ENCODE data around the gene HINT3. TPM values are rescaled to one million over a fixed set of nuclear protein-coding genes. Genes with fewer than 3 reads are reported as not detected.

Gene HINT3
- total and polyA plus RNA-seq, 2 of the 13 experiments (the other 11 are each of a cell fraction or from before 2014, with no cell fraction given): 3.1 to 22.8 TPM

GRCh38 chr6:125918681-125919566 is 37.6 kb upstream of the HINT3 start (continued):
- TF ChIP-seq, protein P1, sequence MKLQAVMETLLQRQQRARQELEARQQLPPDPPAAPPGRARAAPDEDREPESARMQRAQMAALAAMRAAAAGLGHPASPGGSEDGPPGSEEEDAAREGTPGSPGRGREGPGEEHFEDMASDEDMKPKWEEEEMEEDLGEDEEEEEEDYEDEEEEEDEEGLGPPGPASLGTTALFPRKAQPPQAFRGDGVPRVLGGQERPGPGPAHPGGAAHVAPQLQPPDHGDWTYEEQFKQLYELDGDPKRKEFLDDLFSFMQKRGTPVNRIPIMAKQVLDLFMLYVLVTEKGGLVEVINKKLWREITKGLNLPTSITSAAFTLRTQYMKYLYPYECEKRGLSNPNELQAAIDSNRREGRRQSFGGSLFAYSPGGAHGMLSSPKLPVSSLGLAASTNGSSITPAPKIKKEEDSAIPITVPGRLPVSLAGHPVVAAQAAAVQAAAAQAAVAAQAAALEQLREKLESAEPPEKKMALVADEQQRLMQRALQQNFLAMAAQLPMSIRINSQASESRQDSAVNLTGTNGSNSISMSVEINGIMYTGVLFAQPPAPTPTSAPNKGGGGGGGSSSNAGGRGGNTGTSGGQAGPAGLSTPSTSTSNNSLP (IDR thresholded peaks at IDR 0.05; ENCODE audit: low read depth, low read length): peak; percentile 27; the same call in 1 of the 2 replicates
- TF ChIP-seq, protein P2, sequence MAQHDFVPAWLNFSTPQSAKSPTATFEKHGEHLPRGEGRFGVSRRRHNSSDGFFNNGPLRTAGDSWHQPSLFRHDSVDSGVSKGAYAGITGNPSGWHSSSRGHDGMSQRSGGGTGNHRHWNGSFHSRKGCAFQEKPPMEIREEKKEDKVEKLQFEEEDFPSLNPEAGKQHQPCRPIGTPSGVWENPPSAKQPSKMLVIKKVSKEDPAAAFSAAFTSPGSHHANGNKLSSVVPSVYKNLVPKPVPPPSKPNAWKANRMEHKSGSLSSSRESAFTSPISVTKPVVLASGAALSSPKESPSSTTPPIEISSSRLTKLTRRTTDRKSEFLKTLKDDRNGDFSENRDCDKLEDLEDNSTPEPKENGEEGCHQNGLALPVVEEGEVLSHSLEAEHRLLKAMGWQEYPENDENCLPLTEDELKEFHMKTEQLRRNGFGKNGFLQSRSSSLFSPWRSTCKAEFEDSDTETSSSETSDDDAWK (CRISPR knock-in tag; IDR thresholded peaks at IDR 0.05): no peak
- no peak for TF ChIP-seq CBX5 (CRISPR knock-in tag; IDR thresholded peaks at IDR 0.05; ENCODE audit: borderline replicate concordance)
- TF ChIP-seq FLYWCH1 (CRISPR knock-in tag; IDR thresholded peaks at IDR 0.05): no peak
- TF ChIP-seq ATF7-NPFF (CRISPR knock-in tag; IDR thresholded peaks at IDR 0.05; ENCODE audit: low read depth): peak; percentile 57; the same call in 1 of the 2 replicates
- no peak for TF ChIP-seq ZNF430 (CRISPR knock-in tag; IDR thresholded peaks at IDR 0.05)
- peak; percentile 27; the same call in 1 of the 2 replicates for TF ChIP-seq MIER2 (CRISPR knock-in tag; IDR thresholded peaks at IDR 0.05)
- TF ChIP-seq ESRRA (CRISPR knock-in tag; IDR thresholded peaks at IDR 0.05; ENCODE audit: low read depth): 0 out of 2 replicates have a peak, but pooled peaks have one; percentile 37
- 0 out of 2 replicates have a peak, but pooled peaks have one; percentile 12 for TF ChIP-seq ZNF740 (CRISPR knock-in tag; IDR thresholded peaks at IDR 0.05)
- TF ChIP-seq, protein P3, sequence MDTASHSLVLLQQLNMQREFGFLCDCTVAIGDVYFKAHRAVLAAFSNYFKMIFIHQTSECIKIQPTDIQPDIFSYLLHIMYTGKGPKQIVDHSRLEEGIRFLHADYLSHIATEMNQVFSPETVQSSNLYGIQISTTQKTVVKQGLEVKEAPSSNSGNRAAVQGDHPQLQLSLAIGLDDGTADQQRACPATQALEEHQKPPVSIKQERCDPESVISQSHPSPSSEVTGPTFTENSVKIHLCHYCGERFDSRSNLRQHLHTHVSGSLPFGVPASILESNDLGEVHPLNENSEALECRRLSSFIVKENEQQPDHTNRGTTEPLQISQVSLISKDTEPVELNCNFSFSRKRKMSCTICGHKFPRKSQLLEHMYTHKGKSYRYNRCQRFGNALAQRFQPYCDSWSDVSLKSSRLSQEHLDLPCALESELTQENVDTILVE (CRISPR knock-in tag; IDR thresholded peaks at IDR 0.05): peak; percentile 65; the same call in 1 of the 2 replicates
- TF ChIP-seq CREM (IDR thresholded peaks at IDR 0.05): peak; percentile 48; the same call in 1 of the 2 replicates
- TF ChIP-seq CREM (CRISPR knock-in tag; IDR thresholded peaks at IDR 0.05): no peak
- TF ChIP-seq ZBTB34 (CRISPR knock-in tag; IDR thresholded peaks at IDR 0.05): no peak
- TF ChIP-seq IRF2 (CRISPR knock-in tag; IDR thresholded peaks at IDR 0.05): peak; percentile 47; the same call in 1 of the 2 replicates
- no peak for TF ChIP-seq ATF6 (CRISPR knock-in tag; conservative IDR thresholded peaks at IDR 0.05)
- no peak for TF ChIP-seq REL (CRISPR knock-in tag; conservative IDR thresholded peaks at IDR 0.05)
- no peak for TF ChIP-seq ZNF563 (CRISPR knock-in tag; IDR thresholded peaks at IDR 0.05)
- no peak for TF ChIP-seq ZNF570 (CRISPR knock-in tag; IDR thresholded peaks at IDR 0.05; ENCODE audit: borderline replicate concordance)
- TF ChIP-seq ZNF703 (CRISPR knock-in tag; IDR thresholded peaks at IDR 0.05; ENCODE audit: borderline replicate concordance): no peak
- no peak for TF ChIP-seq ZSCAN21 (CRISPR knock-in tag; IDR thresholded peaks at IDR 0.05; ENCODE audit: borderline replicate concordance)
- no peak for TF ChIP-seq ZNF564 (CRISPR knock-in tag; IDR thresholded peaks at IDR 0.05)
